ENCODE results near the gene RAB40C.

DNA sequence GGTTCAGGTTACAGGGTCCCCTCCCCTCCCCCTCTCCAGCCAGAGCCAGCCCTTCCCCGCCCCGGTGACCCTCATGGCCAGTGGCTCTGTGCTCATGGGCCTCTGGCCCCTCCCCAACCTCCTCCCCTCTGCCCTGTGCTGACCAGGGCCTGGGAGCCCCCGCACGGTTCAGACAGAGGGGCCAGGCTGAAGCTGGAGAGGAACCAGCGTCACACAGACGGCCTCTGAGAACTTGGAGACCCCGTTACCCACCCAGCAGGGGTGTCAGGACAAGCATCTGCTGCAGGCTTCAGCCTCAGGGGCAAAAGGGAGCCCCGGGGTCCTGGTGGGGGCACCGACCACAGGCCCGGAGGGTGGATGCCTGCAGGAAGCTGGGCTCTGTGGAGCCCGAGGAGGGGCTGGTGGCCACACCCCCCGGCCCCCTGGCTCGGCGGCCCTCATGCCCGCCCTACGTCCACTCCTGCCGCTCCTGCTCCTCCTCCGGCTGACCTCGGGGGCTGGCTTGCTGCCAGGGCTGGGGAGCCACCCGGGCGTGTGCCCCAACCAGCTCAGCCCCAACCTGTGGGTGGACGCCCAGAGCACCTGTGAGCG is 41.0 kb downstream of the RAB40C start, which contains the start of gene WFIKKN1:
- no peak for TF ChIP-seq POLR2AphosphoS5 (IDR thresholded peaks at IDR 0.05; ENCODE audit: low read depth, low read length)
- no peak for TF ChIP-seq TAF1 (IDR thresholded peaks at IDR 0.05; ENCODE audit: borderline replicate concordance, low read depth, low read length)
